Sigmoid colon (tissue), 3 donors: Measurements from ENCODE around the gene IPO13.

Source experiments
- POLR2A ChIP-seq, 2 donors: fragments of 450-650 bp; IDR thresholded peaks; one replicate each; pipeline ENCODE4 v1.6.1; 2016; ENCODE audit warnings: antibody characterized with exemption in 2 of 2, mild to moderate bottlenecking in 2 of 2, moderate library complexity in 2 of 2
- TF ChIP-seq, protein P1 (sequence below), 4 experiments: fragments of 450-650 bp in 3 of 4; fragments of 200-600 bp in 1 of 4; IDR thresholded peaks; one replicate each; pipeline ENCODE4 v1.5.1; 2016 to 2019; ENCODE audit warnings: antibody characterized with exemption in 4 of 4, mild to moderate bottlenecking in 3 of 4, moderate library complexity in 2 of 4

DNA sequence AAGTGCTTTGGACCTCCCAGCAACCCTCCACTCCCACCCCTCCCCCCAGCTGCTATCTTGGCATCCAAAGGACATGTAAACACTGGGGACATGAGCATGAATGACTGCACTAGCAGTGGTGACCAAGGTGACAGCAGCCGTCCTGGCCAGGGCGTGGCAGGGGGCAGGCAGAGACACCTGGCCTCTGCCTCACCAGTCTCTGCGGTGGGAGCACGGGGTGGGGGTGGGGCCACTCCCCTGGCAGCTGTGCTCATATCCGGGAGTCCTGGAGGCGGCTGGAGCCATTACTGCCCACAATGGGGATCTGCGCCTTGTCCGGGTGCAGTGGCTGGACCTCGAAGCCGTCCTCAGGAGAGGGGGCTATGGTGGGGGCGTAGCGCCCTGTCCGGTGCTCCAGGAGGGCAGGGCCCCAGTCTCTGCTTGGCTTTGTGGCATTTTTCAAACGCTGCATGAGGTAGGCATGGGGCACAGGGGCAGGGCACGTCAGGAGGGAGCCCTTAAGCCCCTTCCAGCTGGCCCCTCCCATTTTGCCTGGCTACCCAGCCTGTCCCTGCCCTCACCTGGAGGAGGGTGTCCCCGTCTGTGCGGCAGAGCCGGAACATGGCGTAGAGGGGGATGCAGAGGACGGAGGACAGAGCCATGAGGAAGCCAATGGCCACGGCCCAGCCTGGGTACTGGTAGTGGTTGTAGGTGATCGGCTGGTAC lies 50.7 kb downstream of the IPO13 start:
- TF ChIP-seq, protein P1, sequence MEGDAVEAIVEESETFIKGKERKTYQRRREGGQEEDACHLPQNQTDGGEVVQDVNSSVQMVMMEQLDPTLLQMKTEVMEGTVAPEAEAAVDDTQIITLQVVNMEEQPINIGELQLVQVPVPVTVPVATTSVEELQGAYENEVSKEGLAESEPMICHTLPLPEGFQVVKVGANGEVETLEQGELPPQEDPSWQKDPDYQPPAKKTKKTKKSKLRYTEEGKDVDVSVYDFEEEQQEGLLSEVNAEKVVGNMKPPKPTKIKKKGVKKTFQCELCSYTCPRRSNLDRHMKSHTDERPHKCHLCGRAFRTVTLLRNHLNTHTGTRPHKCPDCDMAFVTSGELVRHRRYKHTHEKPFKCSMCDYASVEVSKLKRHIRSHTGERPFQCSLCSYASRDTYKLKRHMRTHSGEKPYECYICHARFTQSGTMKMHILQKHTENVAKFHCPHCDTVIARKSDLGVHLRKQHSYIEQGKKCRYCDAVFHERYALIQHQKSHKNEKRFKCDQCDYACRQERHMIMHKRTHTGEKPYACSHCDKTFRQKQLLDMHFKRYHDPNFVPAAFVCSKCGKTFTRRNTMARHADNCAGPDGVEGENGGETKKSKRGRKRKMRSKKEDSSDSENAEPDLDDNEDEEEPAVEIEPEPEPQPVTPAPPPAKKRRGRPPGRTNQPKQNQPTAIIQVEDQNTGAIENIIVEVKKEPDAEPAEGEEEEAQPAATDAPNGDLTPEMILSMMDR (IDR thresholded peaks at IDR 0.05): no peak
- no peak for TF ChIP-seq POLR2A (IDR thresholded peaks at IDR 0.05)
